Measurements from ENCODE around the gene CLN6.
"Not testable (repeated sequence)": the region's sequence is repeated elsewhere in the genome, so short reads cannot be mapped to it uniquely, and the experiment has no call there.

CLN6 gene

GRCh38 chr15:68223171-68223570 is 6.4 kb downstream of the CLN6 start:
- DNase-seq = no peak

- not testable (repeated sequence) for DNase-seq
Observed at GRCh38 chr15:68222432-68222743, 7.1 kb downstream of the CLN6 start.

- not testable (repeated sequence) for DNase-seq
Observed at GRCh38 chr15:68221530-68222431, 7.7 kb downstream of the CLN6 start.

GRCh38 chr15:68220967-68221366 is 8.6 kb downstream of the CLN6 start:
- DNase-seq = no peak

GRCh38 chr15:68220489-68220888 is 9.0 kb downstream of the CLN6 start:
- DNase-seq = no peak

GRCh38 chr15:68218847-68219798 is 10.4 kb downstream of the CLN6 start:
- no peak for DNase-seq

GRCh38 chr15:68218331-68218730 is 11.2 kb downstream of the CLN6 start:
- no peak for DNase-seq

- DNase-seq = no peak
Observed at GRCh38 chr15:68217341-68217740, 12.2 kb downstream of the CLN6 start.

- DNase-seq = no peak
Observed at GRCh38 chr15:68214838-68215254, 14.7 kb downstream of the CLN6 start.

GRCh38 chr15:68213991-68214837 is 15.3 kb downstream of the CLN6 start:
- DNase-seq = no peak

GRCh38 chr15:68213491-68213845 is 16.1 kb downstream of the CLN6 start:
- DNase-seq = not testable (repeated sequence)

GRCh38 chr15:68211656-68212320 is 17.7 kb downstream of the CLN6 start:
- DNase-seq = no peak

GRCh38 chr15:68210821-68211655 is 18.5 kb downstream of the CLN6 start:
- DNase-seq = peak; percentile 42

- no peak for DNase-seq
Observed at GRCh38 chr15:68210409-68210756, 19.1 kb downstream of the CLN6 start.

GRCh38 chr15:68209735-68210408 is 19.7 kb downstream of the CLN6 start:
- DNase-seq = no peak

- DNase-seq = no peak
Observed at GRCh38 chr15:68209272-68209671, 20.3 kb downstream of the CLN6 start.

GRCh38 chr15:68208636-68209240 is 20.8 kb downstream of the CLN6 start:
- no peak for DNase-seq

GRCh38 chr15:68208136-68208535 is 21.4 kb downstream of the CLN6 start:
- no peak for DNase-seq

GRCh38 chr15:68207176-68207935 is 22.2 kb downstream of the CLN6 start:
- no peak for DNase-seq

Data from fibroblast of skin of abdomen (primary cell).